GM12873 (cell line): ENCODE results near the gene HSD17B12.

Experiments
- TF ChIP-seq, protein P1 (sequence below): IDR thresholded peaks from 2 replicates; pipeline ENCODE4 v1.5.1; 2012; ENCODE audit warnings: low read depth, mild to moderate bottlenecking, moderate library complexity, low read length, control low read depth; ENCODE audit not compliant: insufficient read depth; ENCODE audit errors: missing control alignments

The HSD17B12 gene

DNA sequence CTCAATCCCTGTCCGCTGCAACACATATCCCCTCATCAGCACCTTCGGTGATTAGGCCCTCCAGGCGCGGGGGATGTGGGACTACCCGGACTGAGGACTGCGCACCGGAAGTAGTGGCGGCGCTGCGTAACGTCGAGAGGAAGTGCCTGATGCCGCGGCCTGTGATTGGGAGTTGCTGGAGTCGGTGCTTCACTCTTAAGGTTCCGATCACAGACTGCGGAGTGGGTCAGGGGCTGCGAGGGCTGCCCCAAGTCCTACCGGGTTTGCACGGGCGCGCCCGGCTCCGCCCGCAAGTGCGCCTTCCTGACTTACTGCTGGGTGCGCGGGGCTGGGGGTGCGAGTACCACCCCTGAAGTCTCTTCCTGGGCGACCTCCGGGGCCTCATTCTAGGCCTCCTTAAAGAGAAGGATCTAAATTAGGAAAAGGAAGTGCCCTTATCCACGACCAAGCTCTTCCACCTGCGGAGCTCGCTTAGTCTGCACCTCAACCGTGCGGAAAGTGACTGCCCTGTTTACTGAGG is 200.2 kb downstream of the HSD17B12 start, which contains the start of gene ALKBH3:
Gene ALKBH3 (plus strand): TSS at position 192 of the 520 bp plus-strand sequence. CDS start 1,822 bp downstream, outside the sequence.
- TF ChIP-seq, protein P1, sequence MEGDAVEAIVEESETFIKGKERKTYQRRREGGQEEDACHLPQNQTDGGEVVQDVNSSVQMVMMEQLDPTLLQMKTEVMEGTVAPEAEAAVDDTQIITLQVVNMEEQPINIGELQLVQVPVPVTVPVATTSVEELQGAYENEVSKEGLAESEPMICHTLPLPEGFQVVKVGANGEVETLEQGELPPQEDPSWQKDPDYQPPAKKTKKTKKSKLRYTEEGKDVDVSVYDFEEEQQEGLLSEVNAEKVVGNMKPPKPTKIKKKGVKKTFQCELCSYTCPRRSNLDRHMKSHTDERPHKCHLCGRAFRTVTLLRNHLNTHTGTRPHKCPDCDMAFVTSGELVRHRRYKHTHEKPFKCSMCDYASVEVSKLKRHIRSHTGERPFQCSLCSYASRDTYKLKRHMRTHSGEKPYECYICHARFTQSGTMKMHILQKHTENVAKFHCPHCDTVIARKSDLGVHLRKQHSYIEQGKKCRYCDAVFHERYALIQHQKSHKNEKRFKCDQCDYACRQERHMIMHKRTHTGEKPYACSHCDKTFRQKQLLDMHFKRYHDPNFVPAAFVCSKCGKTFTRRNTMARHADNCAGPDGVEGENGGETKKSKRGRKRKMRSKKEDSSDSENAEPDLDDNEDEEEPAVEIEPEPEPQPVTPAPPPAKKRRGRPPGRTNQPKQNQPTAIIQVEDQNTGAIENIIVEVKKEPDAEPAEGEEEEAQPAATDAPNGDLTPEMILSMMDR: no peak

DNA sequence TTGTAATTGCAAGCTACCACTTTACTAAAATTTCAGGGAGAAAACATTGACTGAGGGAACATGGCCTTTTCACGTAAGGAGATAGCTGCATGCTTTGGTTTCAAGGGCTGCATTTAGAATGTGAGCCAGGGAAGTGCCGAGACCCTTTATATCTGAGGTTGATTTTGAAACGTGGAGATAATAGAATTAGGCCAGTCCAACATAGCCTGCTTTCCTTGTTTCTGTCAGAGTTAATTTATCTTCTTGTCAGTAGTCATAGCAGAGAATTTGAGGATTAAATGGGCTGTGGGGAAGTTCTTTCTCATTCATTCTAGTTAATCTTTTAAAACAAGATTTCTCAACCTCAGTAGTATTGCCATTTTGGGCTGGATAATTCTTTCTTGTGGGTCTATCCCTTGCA is 212.3 kb downstream of the HSD17B12 start:
- TF ChIP-seq, protein P1: no peak

DNA sequence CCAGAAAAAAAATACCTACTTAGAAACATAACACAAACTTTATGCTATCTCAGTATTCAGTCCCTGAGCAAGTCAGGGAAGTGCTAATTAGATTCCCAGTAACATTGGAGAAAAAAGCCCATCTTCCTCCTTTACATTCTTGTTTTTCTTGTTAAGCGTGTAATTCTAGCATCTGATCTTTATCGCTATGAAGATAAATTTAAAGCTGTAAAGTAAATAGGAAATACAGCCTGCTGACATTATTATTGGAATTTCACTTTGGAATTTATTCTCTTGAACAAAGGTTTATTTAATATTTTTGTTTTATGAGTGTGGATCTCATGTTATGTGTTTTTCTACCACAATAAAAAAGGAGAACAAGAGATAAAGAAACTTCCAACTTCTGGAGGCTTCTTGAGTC is 214.0 kb downstream of the HSD17B12 start:
- TF ChIP-seq, protein P1: no peak

DNA sequence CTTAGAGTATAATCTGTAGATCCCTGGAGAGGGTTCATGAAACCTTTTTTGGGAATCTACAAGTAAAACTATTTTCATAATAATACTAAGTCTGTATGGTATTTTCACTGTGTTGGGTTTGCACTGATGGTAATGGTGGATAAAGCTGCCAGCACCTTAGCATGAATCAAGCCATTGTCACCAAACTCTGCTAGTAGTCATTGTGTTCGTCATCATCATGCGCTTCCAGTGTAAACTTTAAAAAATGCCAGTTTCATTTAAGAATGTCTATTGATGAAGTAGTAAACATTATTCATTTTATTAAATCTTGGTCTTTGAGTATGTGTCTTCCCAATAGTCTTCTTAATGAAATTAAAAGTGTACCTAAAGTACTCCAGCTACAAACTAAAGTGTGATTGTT is 215.1 kb downstream of the HSD17B12 start:
- TF ChIP-seq, protein P1: no peak

DNA sequence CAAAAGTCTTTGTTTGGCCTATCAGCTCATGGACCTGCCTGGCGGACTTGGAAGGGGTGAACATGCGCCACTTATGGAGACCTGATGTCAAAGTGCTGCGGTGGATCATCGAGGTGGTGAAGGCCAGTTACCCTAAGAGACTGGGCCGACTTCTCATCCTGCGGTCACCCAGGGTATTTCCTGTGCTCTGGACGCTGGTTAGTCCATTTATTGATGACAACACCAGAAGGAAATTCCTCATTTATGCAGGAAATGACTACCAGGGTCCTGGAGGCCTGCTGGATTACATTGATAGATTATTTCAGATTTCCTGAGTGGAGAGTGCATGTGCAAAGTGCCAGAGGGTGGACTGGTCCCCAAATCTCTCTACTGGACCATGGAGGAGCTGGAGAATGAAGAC is 218.0 kb downstream of the HSD17B12 start:
- TF ChIP-seq, protein P1: no peak

DNA sequence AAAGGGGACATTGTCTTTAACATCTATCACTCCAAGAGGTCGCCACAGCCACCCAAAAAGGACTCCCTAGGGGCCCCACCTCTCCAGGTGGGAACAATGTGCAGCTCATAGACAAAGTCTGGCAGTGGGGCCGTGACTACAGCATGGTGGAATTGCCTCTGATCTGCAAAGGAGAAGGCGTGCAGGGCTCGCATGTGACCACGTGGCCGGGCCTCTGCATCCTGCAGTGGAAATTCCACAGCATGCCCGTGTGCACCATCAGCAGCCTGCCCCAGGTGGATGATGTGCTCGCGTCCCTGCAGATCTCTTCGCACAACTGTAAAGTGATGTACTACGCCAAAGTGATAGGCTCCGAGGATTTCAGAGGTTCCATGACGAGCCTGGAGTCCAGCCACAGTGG is 218.6 kb downstream of the HSD17B12 start:
- TF ChIP-seq, protein P1: no peak

DNA sequence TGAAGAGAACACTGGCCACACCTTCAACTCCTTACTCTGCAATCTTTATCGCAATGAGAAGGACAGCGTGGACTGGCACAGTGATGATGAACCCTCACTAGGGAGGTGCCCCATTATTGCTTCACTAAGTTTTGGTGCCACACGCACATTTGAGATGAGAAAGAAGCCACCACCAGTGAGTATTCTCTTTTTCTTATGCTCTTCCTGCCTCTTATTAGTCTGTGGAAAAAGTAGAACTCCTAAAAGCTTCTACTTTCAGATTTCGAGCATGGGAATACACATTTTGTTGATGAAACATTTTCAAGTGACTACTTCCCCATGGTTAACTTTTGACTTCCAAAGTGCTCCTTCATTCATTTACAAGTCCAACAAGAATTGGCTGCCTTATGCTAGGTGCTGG is 221.0 kb downstream of the HSD17B12 start:
- TF ChIP-seq, protein P1: no peak

DNA sequence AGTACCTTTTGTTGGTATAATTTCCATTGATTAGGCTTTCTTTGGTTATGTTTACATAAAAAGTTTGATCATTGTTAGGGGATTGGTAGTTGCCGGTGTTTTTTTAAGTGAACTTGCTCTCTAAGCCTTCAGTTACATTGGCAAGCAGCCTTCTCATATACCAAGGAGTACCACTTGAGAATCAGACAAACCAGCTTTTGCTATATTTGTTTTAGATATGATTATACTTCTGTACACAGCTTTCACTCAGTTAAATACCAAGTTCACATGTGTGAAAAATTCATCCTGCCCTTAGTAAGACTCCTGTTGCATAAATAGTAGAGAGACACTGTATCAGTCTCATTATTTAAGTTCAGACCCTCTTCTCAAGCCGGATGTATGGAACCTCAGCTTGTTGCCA is 222.5 kb downstream of the HSD17B12 start:
- TF ChIP-seq, protein P1: no peak
